MM.1S (cell line): ENCODE measurements around the gene B4GALNT3.

Experiments
- DNase-seq: peaks from one replicate; pipeline ENCODE4 v3.0.0-alpha.2; 2015
- H2AFZ ChIP-seq: fragments of 300-600 bp; sonication (generic); 2 replicates; pipeline ENCODE4 v1.6.0; 2016; ENCODE audit warnings: antibody characterized with exemption, low read length
- H3F3A ChIP-seq: fragments of 300-600 bp; sonication (generic); 2 replicates; pipeline ENCODE4 v1.6.1; 2016; ENCODE audit warnings: mild to moderate bottlenecking, antibody characterized with exemption, low read length, moderate library complexity, mixed read lengths; ENCODE audit not compliant: insufficient read depth
- H3K27ac ChIP-seq: fragments of 300-600 bp; sonication (generic); 2 replicates; pipeline ENCODE4 v1.5.1; 2016; ENCODE audit warnings: mild to moderate bottlenecking, low read length
- H3K27me3 ChIP-seq: fragments of 300-600 bp; sonication (generic); replicated peaks from 2 replicates; pipeline ENCODE4 v1.6.0; 2016; ENCODE audit warnings: low read length; ENCODE audit not compliant: insufficient read depth
- H3K36me3 ChIP-seq: fragments of 300-600 bp; sonication (generic); replicated peaks from 2 replicates; pipeline ENCODE4 v1.6.1; 2016; ENCODE audit warnings: mild to moderate bottlenecking, low read length, mixed read lengths; ENCODE audit not compliant: insufficient read depth
- H3K4me1 ChIP-seq: fragments of 300-600 bp; sonication (generic); 2 replicates; pipeline ENCODE4 v1.6.1; 2016; ENCODE audit warnings: low read length, mixed read lengths
- H3K4me2 ChIP-seq: fragments of 300-600 bp; sonication (generic); 2 replicates; pipeline ENCODE4 v1.6.0; 2016; ENCODE audit warnings: low read depth, low read length
- H3K4me3 ChIP-seq: fragments of 300-600 bp; sonication (generic); 2 replicates; pipeline ENCODE4 v1.5.1; 2016; ENCODE audit warnings: low read length, mixed read lengths
- H3K79me2 ChIP-seq: fragments of 300-600 bp; sonication (generic); 2 replicates; pipeline ENCODE4 v1.6.1; 2016; ENCODE audit warnings: mixed run types, low read length, mixed read lengths
- H3K9ac ChIP-seq: fragments of 300-600 bp; sonication (generic); 2 replicates; pipeline ENCODE4 v1.6.1; 2016; ENCODE audit warnings: low read length, mixed read lengths
- H3K9me2 ChIP-seq: fragments of 300-600 bp; sonication (generic); replicated peaks from 2 replicates; pipeline ENCODE4 v1.6.1; 2016; ENCODE audit warnings: mild to moderate bottlenecking, low read length, mixed read lengths; ENCODE audit not compliant: insufficient read depth
- H3K9me3 ChIP-seq: fragments of 300-600 bp; sonication (generic); replicated peaks from 2 replicates; pipeline ENCODE4 v1.6.1; 2016; ENCODE audit warnings: mild to moderate bottlenecking, low read length, mixed read lengths; ENCODE audit not compliant: insufficient read depth
- H4K20me1 ChIP-seq: fragments of 300-600 bp; sonication (generic); 2 replicates; pipeline ENCODE4 v1.6.1; 2016; ENCODE audit warnings: mild to moderate bottlenecking, low read length, moderate library complexity, mixed read lengths; ENCODE audit not compliant: insufficient read depth
- EZH2 ChIP-seq: fragments of 300-600 bp; sonication (generic); optimal IDR thresholded peaks from 2 replicates; pipeline ENCODE3; 2017; ENCODE audit warnings: low read depth, mild to moderate bottlenecking, antibody characterized with exemption, low read length, mixed read lengths
- EZH2phosphoT487 ChIP-seq: fragments of 300-600 bp; sonication (generic); IDR thresholded peaks from 2 replicates; pipeline ENCODE4 v1.6.1; 2018; ENCODE audit warnings: antibody characterized with exemption, low read length
- TF ChIP-seq, protein P1 (sequence below): fragments of 300-600 bp; sonication (generic); IDR thresholded peaks from 2 replicates; pipeline ENCODE4 v1.5.1; 2016; ENCODE audit warnings: antibody characterized with exemption, low read length, mixed read lengths

Gene B4GALNT3

DNA sequence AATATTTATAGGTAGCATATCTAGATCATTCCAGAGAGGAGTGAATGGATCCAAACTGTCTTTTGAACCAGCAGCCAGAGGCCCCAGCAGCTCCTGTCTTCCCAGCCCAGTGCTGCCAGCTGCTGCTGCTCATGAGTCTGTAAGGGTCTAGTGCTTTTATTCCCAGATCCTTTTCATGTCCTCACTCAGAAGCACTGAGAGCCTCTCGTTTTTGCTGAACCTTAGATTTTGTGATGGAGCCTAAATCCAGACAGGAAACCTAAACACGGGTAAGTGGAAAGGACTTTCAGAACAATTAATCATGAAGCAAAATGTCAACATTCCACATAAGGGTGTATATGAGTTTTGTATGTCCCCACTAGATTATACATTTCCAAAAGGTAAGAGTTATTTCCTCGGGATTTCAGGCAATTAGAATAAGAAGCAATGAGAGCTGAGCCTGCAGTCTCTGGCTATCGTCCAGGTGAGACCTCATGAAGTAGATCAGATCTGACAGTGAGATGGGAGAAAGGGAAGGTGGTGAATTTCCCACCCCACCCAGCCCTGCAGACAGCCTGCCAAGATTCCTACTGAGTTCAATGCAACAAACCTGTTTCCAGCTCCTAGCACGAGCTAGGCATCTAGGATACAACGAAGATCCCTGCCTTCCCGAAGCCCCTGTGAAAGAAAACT is 119.1 kb downstream of the B4GALNT3 start:
- no peaks in the 10 kb centered on the region for H3K36me3 ChIP-seq
- H3K27ac ChIP-seq: no peak overlapping the region
- TF ChIP-seq, protein P1, sequence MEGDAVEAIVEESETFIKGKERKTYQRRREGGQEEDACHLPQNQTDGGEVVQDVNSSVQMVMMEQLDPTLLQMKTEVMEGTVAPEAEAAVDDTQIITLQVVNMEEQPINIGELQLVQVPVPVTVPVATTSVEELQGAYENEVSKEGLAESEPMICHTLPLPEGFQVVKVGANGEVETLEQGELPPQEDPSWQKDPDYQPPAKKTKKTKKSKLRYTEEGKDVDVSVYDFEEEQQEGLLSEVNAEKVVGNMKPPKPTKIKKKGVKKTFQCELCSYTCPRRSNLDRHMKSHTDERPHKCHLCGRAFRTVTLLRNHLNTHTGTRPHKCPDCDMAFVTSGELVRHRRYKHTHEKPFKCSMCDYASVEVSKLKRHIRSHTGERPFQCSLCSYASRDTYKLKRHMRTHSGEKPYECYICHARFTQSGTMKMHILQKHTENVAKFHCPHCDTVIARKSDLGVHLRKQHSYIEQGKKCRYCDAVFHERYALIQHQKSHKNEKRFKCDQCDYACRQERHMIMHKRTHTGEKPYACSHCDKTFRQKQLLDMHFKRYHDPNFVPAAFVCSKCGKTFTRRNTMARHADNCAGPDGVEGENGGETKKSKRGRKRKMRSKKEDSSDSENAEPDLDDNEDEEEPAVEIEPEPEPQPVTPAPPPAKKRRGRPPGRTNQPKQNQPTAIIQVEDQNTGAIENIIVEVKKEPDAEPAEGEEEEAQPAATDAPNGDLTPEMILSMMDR: no peak
- TF ChIP-seq EZH2phosphoT487: no peak
- no peaks in the 10 kb centered on the region for H3K9me2 ChIP-seq
- H2AFZ ChIP-seq: no peak overlapping the region
- DNase-seq: no peak
- H3K4me3 ChIP-seq: no peak overlapping the region
- H3K4me2 ChIP-seq: no peak overlapping the region
- no peaks in the 10 kb centered on the region for H3K27me3 ChIP-seq
- H3F3A ChIP-seq: no peaks in the 10 kb centered on the region
- no peaks in the 10 kb centered on the region for H3K79me2 ChIP-seq
- H3K4me1 ChIP-seq: peaks cover 4% of the 10 kb centered on the region; the same call in 1 of the 2 replicates
- H4K20me1 ChIP-seq: no peaks in the 10 kb centered on the region
- H3K9ac ChIP-seq: no peak overlapping the region
- no peaks in the 10 kb centered on the region for H3K9me3 ChIP-seq

DNA sequence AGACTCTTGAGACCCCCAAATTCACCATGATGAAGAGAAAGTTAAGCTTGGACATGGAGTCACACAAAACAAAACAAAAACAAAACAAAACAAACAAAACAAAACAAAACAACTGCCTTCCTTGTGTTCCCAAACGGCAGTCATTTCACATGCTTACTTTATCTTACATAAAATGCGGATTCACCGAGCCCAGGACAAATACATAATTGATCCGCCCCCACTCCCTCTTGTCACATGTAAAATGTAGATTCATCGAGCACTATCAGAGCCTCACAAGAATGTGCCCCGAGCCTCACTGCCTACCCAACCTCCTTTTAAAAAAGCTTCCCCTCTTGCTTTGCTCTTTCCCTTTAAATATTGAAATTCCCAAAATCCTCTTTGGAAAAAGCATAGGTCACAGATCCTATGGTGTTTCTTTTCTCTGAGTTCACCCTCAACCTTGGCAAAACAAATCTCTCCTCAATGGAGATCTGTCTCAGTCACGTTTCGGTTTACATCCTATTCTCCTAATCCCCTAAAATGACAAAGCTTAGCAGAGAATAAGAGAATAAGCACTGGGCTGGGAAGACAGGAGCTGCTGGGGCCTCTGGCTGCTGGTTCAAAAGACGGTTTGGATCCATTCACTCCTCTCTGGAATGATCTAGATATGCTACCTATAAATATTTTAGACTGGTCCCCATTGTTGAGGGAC is 119.8 kb downstream of the B4GALNT3 start:
- Histone ChIP-seq H3K79me2 (no peaks in the 10 kb centered on the region), H3K9me2 (no peaks in the 10 kb centered on the region), H4K20me1 (no peaks in the 10 kb centered on the region), H3K4me3 (no peak overlapping the region), H3K27me3 (no peaks in the 10 kb centered on the region), H3K36me3 (no peaks in the 10 kb centered on the region), H3F3A (no peaks in the 10 kb centered on the region), H3K4me1 (peaks cover 4% of the 10 kb centered on the region; the same call in 1 of the 2 replicates), H3K27ac (no peak overlapping the region), H3K9ac (no peak overlapping the region), H3K4me2 (no peak overlapping the region), H3K9me3 (no peaks in the 10 kb centered on the region), H2AFZ (no peak overlapping the region)
- DNase-seq: no peak
- TF ChIP-seq, protein P1: no peak

- H3K9ac ChIP-seq: no peak overlapping the region
Measured at GRCh38 chr12:580813-581212, 121.1 kb downstream of the B4GALNT3 start.

More at GRCh38 chr12:580813-581212, 121.1 kb downstream of the B4GALNT3 start:
- Histone ChIP-seq H3K9me3 (no peaks in the 10 kb centered on the region), H3K4me1 (peaks cover 2% of the 10 kb centered on the region; the same call in 1 of the 2 replicates), H3K4me2 (no peak overlapping the region), H3K9me2 (no peaks in the 10 kb centered on the region), H3F3A (no peaks in the 10 kb centered on the region), H3K27me3 (no peaks in the 10 kb centered on the region), H3K79me2 (no peaks in the 10 kb centered on the region), H2AFZ (no peak overlapping the region), H3K4me3 (no peak overlapping the region), H3K36me3 (no peaks in the 10 kb centered on the region), H4K20me1 (no peaks in the 10 kb centered on the region), H3K27ac (no peak overlapping the region)
- TF ChIP-seq, protein P1: no peak
- no peak for TF ChIP-seq EZH2
- DNase-seq: no peak
